GM12873 (cell line): ENCODE data around the gene ATXN7L2.

Source experiments
- TF ChIP-seq, protein P1 (sequence below): IDR thresholded peaks from 2 replicates; pipeline ENCODE4 v1.5.1; 2012; ENCODE audit warnings: low read depth, mild to moderate bottlenecking, moderate library complexity, low read length, control low read depth; ENCODE audit not compliant: insufficient read depth; ENCODE audit errors: missing control alignments

ATXN7L2 gene

GRCh38 chr1:109529881-109530456, 46.3 kb downstream of the ATXN7L2 start:
- TF ChIP-seq, protein P1, sequence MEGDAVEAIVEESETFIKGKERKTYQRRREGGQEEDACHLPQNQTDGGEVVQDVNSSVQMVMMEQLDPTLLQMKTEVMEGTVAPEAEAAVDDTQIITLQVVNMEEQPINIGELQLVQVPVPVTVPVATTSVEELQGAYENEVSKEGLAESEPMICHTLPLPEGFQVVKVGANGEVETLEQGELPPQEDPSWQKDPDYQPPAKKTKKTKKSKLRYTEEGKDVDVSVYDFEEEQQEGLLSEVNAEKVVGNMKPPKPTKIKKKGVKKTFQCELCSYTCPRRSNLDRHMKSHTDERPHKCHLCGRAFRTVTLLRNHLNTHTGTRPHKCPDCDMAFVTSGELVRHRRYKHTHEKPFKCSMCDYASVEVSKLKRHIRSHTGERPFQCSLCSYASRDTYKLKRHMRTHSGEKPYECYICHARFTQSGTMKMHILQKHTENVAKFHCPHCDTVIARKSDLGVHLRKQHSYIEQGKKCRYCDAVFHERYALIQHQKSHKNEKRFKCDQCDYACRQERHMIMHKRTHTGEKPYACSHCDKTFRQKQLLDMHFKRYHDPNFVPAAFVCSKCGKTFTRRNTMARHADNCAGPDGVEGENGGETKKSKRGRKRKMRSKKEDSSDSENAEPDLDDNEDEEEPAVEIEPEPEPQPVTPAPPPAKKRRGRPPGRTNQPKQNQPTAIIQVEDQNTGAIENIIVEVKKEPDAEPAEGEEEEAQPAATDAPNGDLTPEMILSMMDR: no peak

GRCh38 chr1:109530457-109531087, 46.9 kb downstream of the ATXN7L2 start:
- TF ChIP-seq, protein P1: no peak

- TF ChIP-seq, protein P1: no peak
Measured at GRCh38 chr1:109531380-109531779, 47.7 kb downstream of the ATXN7L2 start.

GRCh38 chr1:109531826-109532364, 48.2 kb downstream of the ATXN7L2 start:
- TF ChIP-seq, protein P1: no peak

GRCh38 chr1:109532365-109533136, 48.8 kb downstream of the ATXN7L2 start:
- TF ChIP-seq, protein P1: peak; percentile 99

DNA sequence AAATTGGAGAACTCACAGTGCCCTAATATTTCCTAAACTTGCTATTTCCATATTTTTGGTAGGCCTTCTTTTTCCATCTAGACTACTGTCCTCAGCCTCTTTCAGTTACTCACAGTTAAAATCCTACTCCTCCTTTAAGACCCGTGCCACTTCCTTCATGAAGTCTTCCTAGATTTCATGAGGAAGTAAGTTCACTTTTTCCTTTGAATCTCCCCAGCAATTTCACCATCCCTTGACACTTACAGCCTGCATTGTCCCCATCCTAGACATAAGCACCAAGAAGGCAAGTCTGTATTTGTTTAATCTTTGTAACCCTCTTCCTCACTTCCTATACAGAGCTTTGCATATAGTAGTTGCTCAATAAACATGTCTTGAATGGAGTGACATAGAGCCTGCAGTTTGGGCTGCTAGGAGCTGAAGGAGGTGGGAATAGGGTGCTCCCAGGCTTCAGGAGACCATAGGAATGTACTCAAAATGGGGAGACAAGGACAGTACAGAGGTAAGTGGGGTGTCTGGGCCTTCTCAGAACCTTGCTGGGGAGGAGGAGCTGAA, 50.7 kb downstream of the ATXN7L2 start:
- TF ChIP-seq, protein P1: no peak

DNA sequence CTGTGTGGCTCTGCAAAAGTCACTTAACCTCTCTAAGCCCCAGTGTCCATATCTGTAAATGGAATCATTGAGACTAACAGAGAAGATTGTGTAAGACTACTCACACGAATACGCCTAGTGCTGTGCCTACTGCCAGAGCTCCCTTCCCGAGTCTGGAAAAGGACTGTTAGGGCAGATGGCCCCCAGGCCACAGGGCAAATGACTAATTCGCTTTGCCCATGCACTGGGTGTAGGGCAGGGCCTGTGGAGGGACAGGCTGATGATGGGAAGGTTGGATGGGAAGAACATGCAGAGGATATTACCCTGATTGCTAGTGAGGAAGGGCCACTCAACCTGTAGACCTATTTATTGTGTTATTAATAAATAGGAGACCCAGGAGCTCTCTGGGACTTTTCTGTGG, 51.8 kb downstream of the ATXN7L2 start:
- TF ChIP-seq, protein P1: no peak
